GM18873 (cell line): ENCODE measurements around the gene DYNC2LI1.
"Not testable (repeated sequence)": the region's sequence is repeated elsewhere in the genome, so short reads cannot be mapped to it uniquely, and the experiment has no call there.

ENCODE experiments used
- ATAC-seq: cut with Tn5 transposase; IDR thresholded peaks from one replicate; pipeline ENCODE4 v1.9.1; 2021; ENCODE audit warnings: mild to moderate bottlenecking, moderate library complexity, moderate number of reproducible peaks; ENCODE audit not compliant: unreplicated experiment, low FRiP score

Gene DYNC2LI1

GRCh38 chr2:43773876-43774613, at the start of gene DYNC2LI1:
DYNC2LI1 (plus strand) TSS chr2:43774039; CDS start chr2:43774139, 100 bp downstream.
- ATAC-seq, result peak; percentile 98

- ATAC-seq, result no peak
Observed at GRCh38 chr2:43724728-43725526, 48.9 kb upstream of the DYNC2LI1 start.

- ATAC-seq, result no peak
Observed at GRCh38 chr2:43725711-43726246, 48.1 kb upstream of the DYNC2LI1 start.

- not testable (repeated sequence) for ATAC-seq
Observed at GRCh38 chr2:43726961-43727633, 46.7 kb upstream of the DYNC2LI1 start.

- ATAC-seq, result no peak
Observed at GRCh38 chr2:43727634-43728014, 46.2 kb upstream of the DYNC2LI1 start.

- ATAC-seq, result no peak
Observed at GRCh38 chr2:43729491-43730174, 44.2 kb upstream of the DYNC2LI1 start.

GRCh38 chr2:43731211-43731610, 42.6 kb upstream of the DYNC2LI1 start:
- ATAC-seq, result no peak

GRCh38 chr2:43736637-43737036, 37.2 kb upstream of the DYNC2LI1 start:
- ATAC-seq, result no peak

GRCh38 chr2:43737097-43737854, 36.6 kb upstream of the DYNC2LI1 start:
- ATAC-seq, result no peak

- no peak for ATAC-seq
Observed at GRCh38 chr2:43737855-43738254, 36.0 kb upstream of the DYNC2LI1 start.

GRCh38 chr2:43738257-43738656, 35.6 kb upstream of the DYNC2LI1 start:
- ATAC-seq, result no peak

GRCh38 chr2:43743706-43744105, 30.1 kb upstream of the DYNC2LI1 start:
- no peak for ATAC-seq

- ATAC-seq, result no peak
Observed at GRCh38 chr2:43745457-43745856, 28.4 kb upstream of the DYNC2LI1 start.

GRCh38 chr2:43748333-43748732, 25.5 kb upstream of the DYNC2LI1 start:
- ATAC-seq, result no peak

GRCh38 chr2:43749583-43749982, 24.3 kb upstream of the DYNC2LI1 start:
- ATAC-seq, result no peak

- no peak for ATAC-seq
Observed at GRCh38 chr2:43751476-43751990, 22.3 kb upstream of the DYNC2LI1 start.

GRCh38 chr2:43752302-43752701, 21.5 kb upstream of the DYNC2LI1 start:
- ATAC-seq, result no peak

- ATAC-seq, result no peak
Observed at GRCh38 chr2:43754180-43754579, 19.7 kb upstream of the DYNC2LI1 start.

GRCh38 chr2:43758739-43759138, 15.1 kb upstream of the DYNC2LI1 start:
- no peak for ATAC-seq
